ENCODE results near the gene NEGR1.

NEGR1 gene

GRCh38 chr1:72229893-72230292, 52.4 kb downstream of the NEGR1 start:
- no peak for DNase-seq

GRCh38 chr1:72227667-72228066, 54.7 kb downstream of the NEGR1 start:
- no peak for DNase-seq

- DNase-seq = no peak
Measured at GRCh38 chr1:72224506-72224905, 57.8 kb downstream of the NEGR1 start.

GRCh38 chr1:72221811-72222210, 60.5 kb downstream of the NEGR1 start:
- no peak for DNase-seq

GRCh38 chr1:72218141-72218739, 64.1 kb downstream of the NEGR1 start:
- DNase-seq = no peak

GRCh38 chr1:72207059-72207458, 75.3 kb downstream of the NEGR1 start:
- DNase-seq = no peak

GRCh38 chr1:72202761-72203160, 79.6 kb downstream of the NEGR1 start:
- no peak for DNase-seq

- no peak for DNase-seq
Measured at GRCh38 chr1:72197786-72198185, 84.6 kb downstream of the NEGR1 start.

GRCh38 chr1:72186733-72187307, 95.5 kb downstream of the NEGR1 start:
- DNase-seq = no peak

- DNase-seq = no peak
Measured at GRCh38 chr1:72184099-72184701, 98.1 kb downstream of the NEGR1 start.

GRCh38 chr1:72182859-72183258, 99.5 kb downstream of the NEGR1 start:
- no peak for DNase-seq

GRCh38 chr1:72178266-72178665, 104.1 kb downstream of the NEGR1 start:
- DNase-seq = no peak

GRCh38 chr1:72177711-72178110, 104.6 kb downstream of the NEGR1 start:
- no peak for DNase-seq

GRCh38 chr1:72170246-72170645, 112.1 kb downstream of the NEGR1 start:
- DNase-seq = no peak

- DNase-seq = no peak
Measured at GRCh38 chr1:72166426-72166825, 115.9 kb downstream of the NEGR1 start.

- DNase-seq = no peak
Measured at GRCh38 chr1:72150508-72150907, 131.8 kb downstream of the NEGR1 start.

- DNase-seq = no peak
Measured at GRCh38 chr1:72141875-72142274, 140.5 kb downstream of the NEGR1 start.

- no peak for DNase-seq
Measured at GRCh38 chr1:72140222-72140621, 142.1 kb downstream of the NEGR1 start.

GRCh38 chr1:72137656-72138055, 144.7 kb downstream of the NEGR1 start:
- no peak for DNase-seq

- DNase-seq = no peak
Measured at GRCh38 chr1:72129869-72130268, 152.5 kb downstream of the NEGR1 start.

GRCh38 chr1:72122099-72122880, 160.0 kb downstream of the NEGR1 start:
- no peak for DNase-seq

- DNase-seq = no peak
Measured at GRCh38 chr1:72119491-72119890, 162.8 kb downstream of the NEGR1 start.

- DNase-seq = no peak
Measured at GRCh38 chr1:72117621-72118020, 164.7 kb downstream of the NEGR1 start.

- no peak for DNase-seq
Measured at GRCh38 chr1:72115290-72115689, 167.0 kb downstream of the NEGR1 start.

All from NCI-H2171 (cell line).